Peyer's patch (tissue), 4 donors: Measurements from ENCODE around the gene P2RY2. TPM values are rescaled to one million over a fixed set of nuclear protein-coding genes. Genes with fewer than 3 reads are reported as not detected.

Experiments
- DNase-seq, 3 donors: peaks; one replicate each; pipeline ENCODE4 v3.0.0-alpha.2; 2017 to 2019
- H3K27ac ChIP-seq, 4 donors: fragments of 200-600 bp; sonication (generic); one replicate each; pipeline ENCODE4 v1.5.1; 2016 to 2019
- H3K27me3 ChIP-seq, 2 donors: fragments of 200-600 bp; sonication (generic); one replicate each; pipeline ENCODE4 v1.5.1; 2019
- H3K36me3 ChIP-seq, 3 donors: fragments of 200-600 bp; sonication (generic); one replicate each; pipeline ENCODE4 v1.5.1; 2016 to 2019
- H3K4me1 ChIP-seq, 4 donors: fragments of 200-600 bp; sonication (generic); one replicate each; pipeline ENCODE4 v1.5.1; 2016 to 2019
- H3K4me3 ChIP-seq, 4 donors: fragments of 200-600 bp; sonication (generic); 1 replicate in 3 of 4; 2 replicates in 1 of 4; pipeline ENCODE4 v1.5.1; 2016 to 2019; ENCODE audit warnings: mild to moderate bottlenecking in 1 of 4
- H3K9me3 ChIP-seq, 4 donors: fragments of 200-600 bp; sonication (generic); one replicate each; pipeline ENCODE4 v1.5.1; 2016 to 2019; ENCODE audit warnings: mild to moderate bottlenecking in 1 of 4
- CTCF ChIP-seq, 6 experiments: fragments of 450-650 bp in 4 of 6; fragments of 200-600 bp in 2 of 6; sonication (generic) in 1 of 6; IDR thresholded peaks; one replicate each; pipeline ENCODE4 v1.5.1; 2017 to 2019; ENCODE audit warnings: antibody characterized with exemption in 6 of 6, mild to moderate bottlenecking in 3 of 6, moderate library complexity in 1 of 6
- POLR2A ChIP-seq, 2 donors: fragments of 450-650 bp; IDR thresholded peaks; one replicate each; pipeline ENCODE4 v1.5.1; 2017; ENCODE audit warnings: antibody characterized with exemption in 2 of 2, mild to moderate bottlenecking in 2 of 2, moderate library complexity in 2 of 2
- total RNA-seq, 4 donors: library from RNA; depleted of rRNA; stranded (reverse); fragments of >200 nt; gene quantifications; one replicate each; pipeline ENCODE4 v1.1.0, GENCODE V29; 2016

Gene P2RY2
- total RNA-seq, 4 donors from 2014 or later = 6.6 to 42.7 (median 33.5) TPM

GRCh38 chr11:73280626-73281025, 62.5 kb downstream of the P2RY2 start:
- Histone ChIP-seq H3K27ac (no peak overlapping the region), H3K9me3 (no peaks in the 10 kb centered on the region), H3K36me3 (no peaks in the 10 kb centered on the region), H3K27me3 (no peaks in the 10 kb centered on the region), H3K4me3 (no peak overlapping the region), H3K4me1 (no peaks in the 10 kb centered on the region)
- DNase-seq = peak in 1 of 3 donors; percentile 22
- no peak for TF ChIP-seq CTCF (IDR thresholded peaks at IDR 0.05)
- no peak for TF ChIP-seq POLR2A (IDR thresholded peaks at IDR 0.05)

DNA sequence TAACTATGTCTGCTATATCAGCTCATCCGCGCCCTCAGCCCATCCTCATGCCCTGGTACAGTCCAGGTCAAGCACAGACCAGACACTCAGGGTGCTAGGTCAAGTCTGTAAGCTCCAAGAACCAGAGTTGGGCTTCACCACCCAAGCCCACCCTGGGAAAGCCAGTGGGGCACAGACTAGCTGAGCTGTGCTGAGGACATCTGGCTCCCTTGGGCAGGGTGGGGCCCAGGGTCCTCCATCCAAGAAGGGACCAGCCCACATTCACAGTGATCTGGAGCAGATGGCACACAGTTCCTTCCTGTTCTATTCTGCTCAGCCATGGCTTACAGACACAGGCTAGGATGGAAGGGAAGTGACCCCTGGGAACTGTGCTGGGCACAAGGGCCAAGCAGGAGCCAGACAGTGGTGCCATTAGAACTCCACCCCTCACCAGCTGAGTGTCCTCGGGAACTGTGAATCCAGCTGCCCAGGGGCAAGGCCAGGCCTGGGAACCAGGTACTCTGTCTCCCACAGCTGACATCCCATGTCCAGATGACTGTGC, 63.2 kb downstream of the P2RY2 start:
- no peak for TF ChIP-seq CTCF (IDR thresholded peaks at IDR 0.05)
- no peak for TF ChIP-seq POLR2A (IDR thresholded peaks at IDR 0.05)
- no peak for DNase-seq
- no peaks in the 10 kb centered on the region for H3K9me3 ChIP-seq
- H3K4me1 ChIP-seq = no peaks in the 10 kb centered on the region
- H3K27ac ChIP-seq = peak overlapping the region in 1 of 4 donors; percentile 3
- H3K27me3 ChIP-seq = no peaks in the 10 kb centered on the region
- H3K4me3 ChIP-seq = no peak overlapping the region
- H3K36me3 ChIP-seq = no peaks in the 10 kb centered on the region

DNA sequence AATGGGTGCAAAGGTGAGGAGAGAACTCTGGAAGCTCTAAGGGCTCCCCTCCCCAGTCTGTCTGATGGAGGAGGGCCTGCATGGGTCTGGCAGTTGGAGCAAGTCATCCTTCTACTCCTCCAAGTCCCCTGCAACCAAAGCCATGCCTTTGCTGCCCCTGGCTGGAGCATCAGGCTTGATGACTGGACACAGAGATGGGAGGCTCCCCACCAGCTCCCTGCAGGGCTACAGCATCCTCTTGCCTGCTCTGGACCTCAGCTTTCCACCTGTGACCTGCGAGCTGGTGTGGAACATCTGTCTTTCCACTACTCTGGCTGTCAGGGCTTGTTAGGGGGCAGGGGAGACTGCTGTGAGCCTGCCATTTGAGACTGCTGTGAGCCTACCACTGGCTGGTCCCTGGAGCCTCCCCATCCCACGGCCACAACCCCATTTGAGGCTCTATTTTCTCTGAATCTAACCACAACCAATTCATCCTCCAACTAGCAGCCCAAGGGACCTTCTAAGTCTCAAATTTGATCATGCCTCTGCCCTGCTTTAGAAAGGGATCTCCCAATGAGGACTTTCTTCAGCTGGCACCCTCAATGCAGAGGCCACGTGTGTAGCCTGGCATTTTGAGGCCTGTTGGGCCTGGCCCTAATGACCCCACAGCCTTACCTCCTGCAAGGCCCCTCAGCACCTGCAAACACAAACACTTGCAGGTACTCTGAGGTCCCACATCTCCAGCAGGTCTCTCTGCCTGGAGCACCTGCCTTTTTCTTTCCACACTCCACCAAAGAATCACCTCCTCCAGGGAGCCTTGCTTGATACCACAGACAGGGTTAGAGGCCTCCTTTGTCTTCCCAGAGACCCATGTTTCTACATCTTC, 63.9 kb downstream of the P2RY2 start:
- Histone ChIP-seq H3K9me3 (no peaks in the 10 kb centered on the region), H3K27me3 (no peaks in the 10 kb centered on the region), H3K4me1 (no peaks in the 10 kb centered on the region), H3K4me3 (no peak overlapping the region), H3K27ac (peak overlapping the region in 1 of 4 donors; percentile 3), H3K36me3 (no peaks in the 10 kb centered on the region)
- DNase-seq = no peak
- TF ChIP-seq CTCF (IDR thresholded peaks at IDR 0.05) (no peak), POLR2A (IDR thresholded peaks at IDR 0.05) (no peak)

GRCh38 chr11:73283276-73284000, 65.4 kb downstream of the P2RY2 start:
- Histone ChIP-seq H3K4me1 (peaks cover 0 to 5% (median under 1%) of the 10 kb centered on the region in 4 donors), H3K4me3 (no peak overlapping the region), H3K36me3 (no peaks in the 10 kb centered on the region), H3K27me3 (no peaks in the 10 kb centered on the region), H3K9me3 (no peaks in the 10 kb centered on the region), H3K27ac (peak overlapping the region in 1 of 4 donors; percentile 19)
- TF ChIP-seq POLR2A (IDR thresholded peaks at IDR 0.05) = no peak
- TF ChIP-seq CTCF (IDR thresholded peaks at IDR 0.05) = no peak
- no peak for DNase-seq

DNA sequence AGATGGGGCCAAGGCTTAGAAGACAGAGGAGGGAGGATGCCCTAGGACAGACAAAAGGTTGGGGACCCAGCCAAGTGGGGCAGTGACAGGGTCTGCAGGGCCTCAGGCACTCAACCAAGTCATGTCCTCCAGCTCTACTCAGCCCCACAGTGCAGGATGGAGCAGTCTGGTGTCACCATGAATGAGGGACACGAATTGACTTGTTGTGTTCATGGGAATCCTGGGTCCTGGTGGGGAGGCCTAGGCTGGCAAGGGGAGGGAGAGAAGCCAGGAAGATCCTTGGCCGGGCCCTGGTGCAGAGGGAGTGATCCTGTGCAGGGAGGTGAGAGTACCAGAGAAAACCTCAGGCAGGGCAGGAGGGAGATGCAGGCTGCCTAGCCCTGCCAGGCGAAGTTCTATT, 66.0 kb downstream of the P2RY2 start:
- H3K4me3 ChIP-seq = no peak overlapping the region
- no peak for TF ChIP-seq POLR2A (IDR thresholded peaks at IDR 0.05)
- TF ChIP-seq CTCF (IDR thresholded peaks at IDR 0.05) = no peak
- DNase-seq = no peak
- no peaks in the 10 kb centered on the region for H3K27me3 ChIP-seq
- peak overlapping the region in 1 of 4 donors; percentile 19 for H3K27ac ChIP-seq
- H3K36me3 ChIP-seq = no peaks in the 10 kb centered on the region
- no peaks in the 10 kb centered on the region for H3K9me3 ChIP-seq
- H3K4me1 ChIP-seq = peaks cover 0 to 11% (median 7%) of the 10 kb centered on the region in 4 donors
